C4-2B (cell line): ENCODE measurements around the gene LHFPL6.

Source experiments
- H3K27ac ChIP-seq: fragments of 450-650 bp; 2 replicates; pipeline ENCODE4 v1.5.1; 2017
- ZFX ChIP-seq: fragments of 450-650 bp; IDR thresholded peaks from 2 replicates; pipeline ENCODE4 v1.6.1; 2017
- TF ChIP-seq, protein P1 (sequence below): fragments of 450-650 bp; conservative IDR thresholded peaks from 2 replicates; pipeline ENCODE4 v1.5.1; 2017; ENCODE audit warnings: mild to moderate bottlenecking

LHFPL6 gene

DNA sequence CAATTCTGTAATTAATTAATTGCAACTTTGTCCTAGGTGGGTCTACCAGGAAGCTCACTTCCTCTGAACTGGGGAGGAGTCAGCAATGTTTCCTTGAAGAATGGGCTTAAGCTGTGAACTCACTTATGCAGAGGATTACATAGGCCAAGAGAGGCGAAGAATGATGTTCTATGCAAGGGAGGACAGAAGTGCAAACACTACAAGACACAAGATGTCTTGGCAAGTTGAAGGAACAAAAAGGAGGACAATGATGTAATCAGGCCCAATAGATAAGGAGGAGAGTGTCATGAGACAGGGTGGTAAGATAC lies 275.9 kb downstream of the LHFPL6 start:
- no peak overlapping the region for H3K27ac ChIP-seq
- TF ChIP-seq ZFX: no peak
- TF ChIP-seq, protein P1, sequence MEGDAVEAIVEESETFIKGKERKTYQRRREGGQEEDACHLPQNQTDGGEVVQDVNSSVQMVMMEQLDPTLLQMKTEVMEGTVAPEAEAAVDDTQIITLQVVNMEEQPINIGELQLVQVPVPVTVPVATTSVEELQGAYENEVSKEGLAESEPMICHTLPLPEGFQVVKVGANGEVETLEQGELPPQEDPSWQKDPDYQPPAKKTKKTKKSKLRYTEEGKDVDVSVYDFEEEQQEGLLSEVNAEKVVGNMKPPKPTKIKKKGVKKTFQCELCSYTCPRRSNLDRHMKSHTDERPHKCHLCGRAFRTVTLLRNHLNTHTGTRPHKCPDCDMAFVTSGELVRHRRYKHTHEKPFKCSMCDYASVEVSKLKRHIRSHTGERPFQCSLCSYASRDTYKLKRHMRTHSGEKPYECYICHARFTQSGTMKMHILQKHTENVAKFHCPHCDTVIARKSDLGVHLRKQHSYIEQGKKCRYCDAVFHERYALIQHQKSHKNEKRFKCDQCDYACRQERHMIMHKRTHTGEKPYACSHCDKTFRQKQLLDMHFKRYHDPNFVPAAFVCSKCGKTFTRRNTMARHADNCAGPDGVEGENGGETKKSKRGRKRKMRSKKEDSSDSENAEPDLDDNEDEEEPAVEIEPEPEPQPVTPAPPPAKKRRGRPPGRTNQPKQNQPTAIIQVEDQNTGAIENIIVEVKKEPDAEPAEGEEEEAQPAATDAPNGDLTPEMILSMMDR: no peak

DNA sequence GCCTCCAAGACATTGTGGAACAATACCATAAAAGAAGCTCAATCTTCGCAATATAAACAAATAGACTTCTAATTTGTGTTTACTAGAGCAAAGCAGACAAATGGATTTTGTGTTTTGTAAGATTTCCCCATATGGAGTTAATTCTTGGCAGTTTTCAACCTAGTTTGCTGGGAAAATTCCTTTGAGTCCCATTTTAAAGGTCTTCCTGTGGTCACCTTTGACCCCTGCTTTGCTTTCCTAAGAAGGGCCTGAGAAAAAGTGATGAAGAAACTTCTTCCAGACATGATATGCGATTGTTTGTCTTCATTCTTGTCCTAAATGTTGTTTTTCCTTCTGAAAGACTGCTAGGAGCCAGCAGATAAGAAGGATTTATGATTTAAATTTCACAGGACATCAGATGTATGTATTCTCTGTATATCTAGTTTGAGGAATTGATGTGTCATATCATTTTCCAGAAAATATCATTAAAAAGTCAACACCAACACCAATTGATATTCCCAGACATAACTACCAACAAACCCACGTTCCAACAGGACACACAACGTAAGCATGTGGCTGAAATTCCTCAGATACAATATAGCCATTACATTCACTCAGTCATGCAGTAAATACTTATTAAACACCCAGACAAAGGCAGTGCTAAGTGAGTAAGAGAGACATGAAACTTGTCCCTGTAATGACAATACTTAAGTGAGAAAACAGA lies 276.4 kb downstream of the LHFPL6 start:
- no peak overlapping the region for H3K27ac ChIP-seq
- TF ChIP-seq, protein P1: no peak
- TF ChIP-seq ZFX: no peak

DNA sequence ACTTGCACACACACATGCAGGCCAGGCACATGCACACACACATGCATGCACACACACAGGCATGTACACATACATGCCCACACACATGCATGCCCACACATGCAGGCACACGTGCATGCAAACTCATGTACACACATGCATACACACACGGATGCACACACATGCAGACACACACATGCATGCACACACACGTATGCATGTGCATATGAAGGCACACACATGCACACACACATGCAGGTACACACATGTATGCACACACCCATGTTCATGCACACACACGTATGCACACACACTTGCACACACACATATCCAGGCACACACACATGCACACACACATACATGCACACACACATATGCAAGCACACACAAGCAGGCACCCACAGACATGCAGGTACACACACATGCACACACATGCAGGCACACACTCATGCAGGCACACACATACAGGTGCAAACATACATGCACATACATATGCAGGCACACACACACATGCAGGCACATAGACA lies 278.1 kb downstream of the LHFPL6 start:
- no peak overlapping the region for H3K27ac ChIP-seq
- TF ChIP-seq, protein P1: no peak
- no peak for TF ChIP-seq ZFX

DNA sequence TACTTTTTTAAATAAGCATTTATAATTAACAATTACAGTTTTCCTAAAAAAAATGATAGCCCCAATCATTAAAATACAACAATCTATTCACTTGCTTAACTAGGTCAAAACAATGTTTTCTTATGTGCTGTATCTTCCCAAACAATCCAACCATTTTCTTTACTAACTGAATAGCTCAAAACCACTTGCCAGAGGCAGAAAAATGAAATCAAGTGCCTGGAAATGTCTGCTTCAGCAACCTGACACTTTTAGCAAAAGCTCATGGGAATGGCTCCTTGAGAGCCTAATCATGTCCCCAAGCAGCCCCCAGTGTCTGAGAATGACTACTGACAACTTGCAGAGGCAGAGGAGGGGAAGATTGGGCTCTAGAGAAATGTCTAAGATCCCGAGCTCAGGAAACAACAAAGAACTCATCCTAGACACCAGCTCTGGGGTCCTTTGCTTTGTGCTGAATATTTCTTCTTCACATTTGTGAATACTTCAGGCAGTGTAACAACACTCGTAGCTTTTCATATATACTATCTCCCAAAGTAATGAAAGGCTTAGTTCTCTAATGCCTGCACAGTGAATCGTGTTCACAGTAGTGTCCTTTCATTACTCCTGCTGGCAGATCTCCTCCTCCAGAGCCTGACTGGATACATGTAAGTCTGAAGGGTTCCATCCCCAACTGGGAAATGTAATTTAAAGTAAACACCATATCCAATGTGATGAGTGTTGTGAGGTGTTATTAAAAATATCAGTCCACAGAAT lies 280.0 kb downstream of the LHFPL6 start:
- TF ChIP-seq, protein P1: no peak
- TF ChIP-seq ZFX: no peak
- H3K27ac ChIP-seq: no peak overlapping the region

DNA sequence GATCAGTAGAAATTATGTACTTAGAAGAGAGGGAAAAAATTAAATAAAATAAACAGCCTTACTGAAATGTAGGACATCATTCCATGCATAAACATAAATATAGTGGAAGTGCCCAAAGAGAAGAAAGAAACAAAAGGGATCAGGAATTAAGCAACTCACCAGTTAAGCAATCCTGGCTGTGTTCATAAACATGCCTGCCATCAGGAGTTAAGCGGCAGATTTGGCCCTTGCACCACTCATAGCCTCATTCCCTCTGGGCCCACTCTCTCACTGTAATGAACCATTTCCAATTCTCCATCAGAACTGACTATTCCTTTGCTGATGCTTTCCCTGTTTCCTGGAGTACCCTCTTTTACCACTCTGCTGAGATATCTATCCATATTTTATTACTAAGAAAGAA lies 281.4 kb downstream of the LHFPL6 start:
- H3K27ac ChIP-seq: no peak overlapping the region
- TF ChIP-seq, protein P1: no peak
- TF ChIP-seq ZFX: no peak

DNA sequence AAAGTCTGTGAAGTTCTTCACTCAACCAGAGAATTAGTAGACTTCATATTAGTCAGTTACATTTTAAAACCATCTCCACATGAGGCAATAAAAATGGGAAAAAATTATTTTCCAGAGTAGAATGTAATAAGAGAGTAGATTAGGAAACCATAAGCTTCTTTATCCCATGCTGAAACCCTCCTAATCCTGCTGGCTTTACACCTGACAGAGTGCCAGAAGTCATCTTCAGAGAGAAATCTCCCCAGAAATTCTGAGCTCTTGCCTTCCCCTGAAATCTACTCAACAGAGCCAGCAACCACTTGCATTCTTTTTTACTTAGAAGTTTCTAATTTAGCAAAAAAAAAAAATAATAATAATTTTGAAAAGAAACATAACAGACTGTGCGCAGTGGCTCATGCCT lies 284.8 kb downstream of the LHFPL6 start:
- H3K27ac ChIP-seq: no peak overlapping the region
- TF ChIP-seq, protein P1: no peak
- TF ChIP-seq ZFX: no peak

DNA sequence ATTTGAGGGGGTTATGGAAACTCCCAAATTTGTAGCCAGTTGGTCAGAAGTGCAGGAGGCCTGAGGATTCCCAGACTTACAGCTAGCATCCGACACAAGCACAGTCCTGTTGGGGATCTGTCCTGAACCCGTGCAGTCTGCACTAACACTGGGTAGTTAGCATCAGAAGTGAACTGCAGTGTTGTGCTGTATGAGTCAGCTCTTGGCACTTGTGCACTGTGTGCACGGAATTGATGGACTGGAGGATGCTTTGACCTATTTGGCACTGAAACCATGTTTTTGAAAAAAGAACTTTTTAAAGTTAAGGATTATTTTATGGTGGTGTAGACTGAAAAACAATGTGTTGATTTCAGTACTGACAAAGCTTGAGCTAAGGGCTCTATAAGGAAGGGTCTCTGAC lies 285.7 kb downstream of the LHFPL6 start:
- no peak for TF ChIP-seq ZFX
- TF ChIP-seq, protein P1: no peak

More for the DNA sequence above, 285.7 kb downstream of the LHFPL6 start:
- no peak overlapping the region for H3K27ac ChIP-seq
